IPS-11a (cell line): Measurements from ENCODE around the gene C19orf81.

Experiments
- H3K4me3 ChIP-seq: one replicate; pipeline ENCODE4 v1.5.1; 2013; ENCODE audit warnings: low read depth, low read length, control low read depth

Gene C19orf81

DNA sequence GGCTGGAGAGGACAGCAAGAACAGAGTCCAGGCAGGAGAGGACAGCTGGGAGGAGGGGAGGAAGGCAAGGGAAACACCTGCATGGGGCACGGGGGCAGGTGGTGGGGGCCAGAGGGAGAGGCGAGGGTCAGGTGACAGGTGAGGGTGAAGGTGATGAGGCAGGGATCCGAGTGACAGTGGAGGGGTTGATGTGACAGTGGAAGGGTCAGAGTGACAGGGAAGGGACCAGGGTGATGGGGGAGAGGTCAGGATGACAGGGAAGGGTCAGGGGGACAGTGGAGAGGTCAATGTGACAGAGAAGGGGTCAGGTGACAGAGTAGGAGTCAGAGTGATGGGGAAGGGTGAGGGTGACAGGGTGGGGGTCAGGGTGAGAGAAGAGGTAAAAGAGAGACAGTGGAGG lies 29.1 kb downstream of the C19orf81 start:
- no peak overlapping the region for H3K4me3 ChIP-seq

DNA sequence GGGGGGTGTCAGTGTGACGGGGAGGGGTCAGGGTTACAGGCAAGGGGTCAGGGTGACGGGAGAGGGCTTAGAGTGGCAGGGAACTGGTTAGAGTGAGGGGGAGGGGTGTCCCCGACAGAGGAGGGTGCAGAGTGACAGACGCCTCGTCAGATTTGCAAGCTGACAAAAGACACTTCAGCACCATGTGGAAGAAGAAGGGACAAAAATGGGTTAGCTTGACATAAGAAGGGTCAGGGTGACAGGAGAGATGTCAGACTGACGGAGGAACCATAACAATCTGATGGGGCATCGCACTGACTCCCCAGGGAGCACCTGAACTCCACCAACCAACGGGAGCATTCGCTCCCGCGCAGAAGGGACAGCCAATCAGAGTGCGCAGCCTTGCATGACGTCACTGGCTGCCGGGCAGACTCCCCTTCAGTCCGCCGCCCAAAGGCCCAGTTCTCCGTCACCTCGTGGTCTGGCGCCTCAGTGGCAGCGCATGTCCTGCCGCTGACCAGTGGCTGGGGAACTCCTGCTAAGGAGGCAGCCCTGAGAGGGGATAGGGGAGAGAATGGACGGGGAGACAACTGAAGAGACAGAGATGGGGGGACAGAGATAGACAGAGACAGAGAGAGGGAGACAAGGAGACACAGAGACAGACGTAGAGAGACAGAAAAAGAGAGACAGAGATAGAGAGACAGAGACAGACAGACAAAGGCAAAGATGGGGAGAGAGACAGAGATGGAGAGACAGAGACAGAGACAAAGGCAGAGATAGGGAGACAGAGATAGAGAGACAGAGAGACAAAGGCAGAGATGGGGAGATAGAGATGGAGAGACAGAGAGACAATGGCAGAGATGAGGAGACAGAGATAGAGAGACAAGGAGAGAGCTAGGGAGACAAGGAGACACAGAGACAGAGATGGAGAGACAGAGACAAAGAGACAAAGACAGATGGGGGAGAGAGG lies 30.2 kb downstream of the C19orf81 start:
- H3K4me3 ChIP-seq = no peak overlapping the region

DNA sequence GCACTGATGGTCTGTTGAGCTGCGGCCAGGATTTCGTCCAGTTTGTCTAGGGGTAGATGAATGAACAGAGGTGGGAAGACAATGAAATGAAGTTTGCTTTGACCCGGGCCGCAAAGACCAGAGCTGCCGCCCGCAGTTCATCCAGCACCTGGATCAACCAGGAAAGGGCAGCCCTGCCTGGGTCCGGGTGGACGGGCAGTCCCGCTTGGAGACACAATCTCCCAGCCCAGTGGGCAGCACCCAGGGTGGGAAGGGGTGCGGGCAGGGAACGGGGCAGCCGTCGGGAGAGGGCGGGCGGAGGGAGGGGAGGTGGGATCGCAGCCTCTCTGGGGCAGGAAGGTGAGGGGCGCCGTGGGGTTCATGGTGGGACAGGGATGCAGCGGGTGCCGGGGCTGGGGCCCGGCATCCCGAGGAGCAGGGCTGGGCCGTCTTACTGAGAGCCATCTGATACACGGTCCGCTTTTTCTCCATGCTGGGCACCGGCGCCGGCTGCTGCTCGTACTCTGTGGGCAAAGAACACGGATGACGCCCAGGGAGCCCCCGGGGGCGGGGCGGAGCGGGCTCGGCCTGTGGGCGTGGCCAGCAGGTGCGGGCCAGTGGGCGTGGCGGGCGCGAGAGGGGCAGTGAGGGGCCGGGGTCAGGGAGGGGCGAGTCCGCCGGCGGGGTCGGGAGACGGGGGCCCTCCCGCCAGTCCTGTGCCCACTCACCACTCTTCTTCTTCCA lies 37.2 kb downstream of the C19orf81 start:
- peak overlapping the region; percentile 2 for H3K4me3 ChIP-seq

DNA sequence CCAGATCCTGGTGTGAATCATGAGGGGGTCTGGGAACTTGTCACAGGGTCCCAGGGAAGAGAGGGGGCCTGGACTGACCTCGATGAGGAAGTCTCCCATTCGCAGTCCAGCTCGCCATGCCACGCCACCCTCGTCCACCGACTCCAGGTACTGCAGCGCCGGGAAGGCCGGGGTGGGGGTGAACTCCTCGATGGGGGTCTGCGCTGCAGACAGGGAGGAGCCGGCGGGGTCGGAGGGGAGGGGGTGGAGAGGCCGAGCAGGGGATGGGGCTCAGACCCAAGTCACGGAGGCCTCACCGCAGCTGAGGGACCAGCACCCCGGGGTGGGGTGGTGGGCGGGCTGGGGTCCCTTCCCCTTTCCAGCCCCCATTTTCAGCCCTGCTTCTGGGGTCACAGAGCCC lies 39.5 kb downstream of the C19orf81 start:
- no peak overlapping the region for H3K4me3 ChIP-seq

DNA sequence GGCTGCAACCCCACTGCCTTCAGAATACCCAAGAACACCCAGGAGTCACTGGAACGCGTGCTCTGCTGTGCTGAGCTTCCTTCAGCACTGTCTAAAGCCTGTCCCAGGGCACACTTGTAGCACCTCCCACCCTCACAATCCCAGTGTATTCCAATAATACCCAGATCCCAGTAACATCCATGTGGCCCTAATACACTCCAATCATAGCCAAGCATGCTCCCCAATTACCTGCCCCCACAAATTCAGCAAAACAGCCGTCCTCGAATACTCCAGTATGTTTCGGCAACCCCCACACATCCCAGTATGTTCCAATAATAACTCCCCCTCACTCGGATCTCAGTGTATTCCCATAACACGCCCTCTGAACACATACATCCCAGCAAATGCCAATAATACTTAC lies 41.2 kb downstream of the C19orf81 start:
- H3K4me3 ChIP-seq = no peak overlapping the region

DNA sequence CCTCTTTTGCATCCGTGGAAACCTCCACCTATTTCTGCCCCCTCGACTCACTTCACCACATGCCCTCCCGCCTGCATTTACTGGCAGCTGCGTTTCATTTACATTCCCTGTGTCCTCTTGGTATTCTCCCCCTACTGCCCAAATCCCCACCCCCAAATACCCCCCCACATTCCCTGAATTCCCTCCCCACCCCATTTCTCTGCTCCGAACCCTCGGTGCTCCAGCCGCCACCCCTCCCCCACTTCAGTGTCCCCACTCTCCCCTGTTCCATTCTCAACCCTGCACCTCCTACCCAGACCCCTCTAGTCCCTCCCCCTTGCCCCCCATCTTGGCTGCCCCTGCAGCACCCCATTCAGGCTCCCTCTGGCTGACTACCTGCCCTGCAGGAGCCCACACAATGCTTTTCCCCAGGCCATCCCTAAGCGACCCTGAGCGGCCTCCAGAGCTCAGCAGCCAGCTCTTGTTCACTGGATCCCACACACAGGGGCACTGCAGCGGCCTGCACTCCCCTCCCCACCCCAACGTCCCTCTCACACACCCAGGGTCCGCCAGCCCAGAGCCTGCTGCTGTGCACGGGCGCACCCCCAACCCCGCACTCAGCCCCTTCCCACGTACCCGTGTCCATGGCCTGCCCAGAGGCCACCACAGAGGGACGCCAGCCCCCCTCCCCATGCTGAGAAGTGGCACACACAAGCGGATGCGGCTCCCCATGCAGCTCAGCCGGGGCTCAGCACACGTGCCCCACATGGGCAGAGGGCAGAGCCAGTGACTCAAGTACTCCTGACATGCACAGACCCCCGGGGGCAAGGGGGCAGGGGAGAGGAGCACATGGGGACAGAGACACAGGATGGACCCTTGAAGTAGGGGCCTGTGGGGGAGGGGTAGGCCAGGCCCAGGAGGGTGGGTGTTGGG lies 44.1 kb downstream of the C19orf81 start:
- H3K4me3 ChIP-seq = peak overlapping the region; percentile 8

DNA sequence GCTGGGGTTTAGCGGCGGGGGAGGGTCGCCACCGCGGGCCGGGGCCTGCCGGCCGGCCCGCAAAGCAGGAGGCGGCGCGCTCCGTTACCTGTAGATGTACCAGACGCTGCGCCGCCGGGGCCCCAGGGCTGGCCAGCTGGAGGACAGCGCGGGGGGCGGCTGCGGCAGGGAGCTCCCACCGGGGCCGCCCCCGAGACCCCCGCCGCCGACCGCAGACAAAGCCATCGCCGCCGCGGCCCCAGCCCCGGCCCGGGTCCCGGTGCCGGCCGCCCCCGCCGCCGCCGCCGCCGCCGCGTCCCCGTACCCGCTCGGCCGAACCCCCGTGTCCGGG lies 45.5 kb downstream of the C19orf81 start:
- H3K4me3 ChIP-seq = no peak overlapping the region

DNA sequence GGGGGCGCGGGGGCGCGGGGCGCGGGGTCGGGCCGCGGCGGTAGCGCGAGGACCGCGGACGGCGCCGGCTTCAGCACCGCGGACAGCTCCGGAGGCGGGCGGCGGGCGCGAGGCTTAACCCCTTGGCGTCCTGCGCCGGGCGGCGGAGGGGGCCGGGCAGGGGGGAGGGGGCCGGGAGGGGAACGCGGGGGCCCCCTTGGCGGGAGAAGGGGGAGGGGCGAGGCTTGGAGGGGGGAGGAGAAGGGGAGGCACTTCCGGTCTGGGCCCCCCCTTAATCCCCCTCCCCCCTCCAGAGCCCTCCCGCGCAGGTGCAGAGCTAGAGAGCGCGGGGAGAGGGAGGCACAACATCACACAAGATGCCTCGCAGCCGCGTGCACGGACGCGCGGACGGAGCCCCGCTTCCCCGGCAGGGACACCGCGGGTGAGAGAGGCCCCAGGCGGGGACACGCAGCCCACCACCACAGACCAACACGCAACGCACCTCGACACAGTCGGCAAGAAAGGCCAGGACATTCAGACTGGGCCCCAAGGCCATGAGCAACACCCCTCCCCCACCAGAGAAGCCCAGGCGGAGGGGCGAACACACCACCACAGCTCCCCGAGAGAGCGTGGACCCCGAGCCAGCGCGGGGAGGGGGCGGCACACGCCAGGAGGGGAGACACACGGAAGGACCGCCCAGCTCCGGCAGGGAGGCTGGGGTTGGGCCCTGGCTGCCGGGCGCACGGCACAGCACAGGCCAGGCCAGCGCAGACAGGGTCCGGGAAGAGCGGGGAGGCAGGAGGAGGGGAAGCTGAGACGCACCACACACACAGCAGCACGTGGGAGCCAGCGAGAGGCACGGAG lies 46.2 kb downstream of the C19orf81 start:
- H3K4me3 ChIP-seq = peak overlapping the region; percentile 40

DNA sequence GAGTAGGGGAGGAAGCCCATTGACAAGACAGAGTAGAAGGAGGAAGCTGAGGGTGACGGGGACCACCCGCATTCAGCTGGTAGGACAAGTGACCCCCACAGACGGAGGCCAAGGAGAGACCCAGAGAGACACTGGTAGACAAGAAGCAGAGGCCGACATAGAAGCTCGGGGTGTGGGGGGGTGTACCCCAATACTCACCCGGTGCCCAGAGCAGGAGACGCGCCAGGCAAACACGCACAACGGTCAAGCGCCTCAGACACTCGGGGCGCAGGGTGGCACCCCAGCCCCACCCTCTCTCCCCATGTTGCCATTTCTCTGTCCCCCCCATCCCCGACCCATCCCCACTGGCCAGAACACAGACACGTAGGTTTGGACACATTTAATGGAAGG lies 46.8 kb downstream of the C19orf81 start:
- H3K4me3 ChIP-seq = peak overlapping the region; percentile 40

DNA sequence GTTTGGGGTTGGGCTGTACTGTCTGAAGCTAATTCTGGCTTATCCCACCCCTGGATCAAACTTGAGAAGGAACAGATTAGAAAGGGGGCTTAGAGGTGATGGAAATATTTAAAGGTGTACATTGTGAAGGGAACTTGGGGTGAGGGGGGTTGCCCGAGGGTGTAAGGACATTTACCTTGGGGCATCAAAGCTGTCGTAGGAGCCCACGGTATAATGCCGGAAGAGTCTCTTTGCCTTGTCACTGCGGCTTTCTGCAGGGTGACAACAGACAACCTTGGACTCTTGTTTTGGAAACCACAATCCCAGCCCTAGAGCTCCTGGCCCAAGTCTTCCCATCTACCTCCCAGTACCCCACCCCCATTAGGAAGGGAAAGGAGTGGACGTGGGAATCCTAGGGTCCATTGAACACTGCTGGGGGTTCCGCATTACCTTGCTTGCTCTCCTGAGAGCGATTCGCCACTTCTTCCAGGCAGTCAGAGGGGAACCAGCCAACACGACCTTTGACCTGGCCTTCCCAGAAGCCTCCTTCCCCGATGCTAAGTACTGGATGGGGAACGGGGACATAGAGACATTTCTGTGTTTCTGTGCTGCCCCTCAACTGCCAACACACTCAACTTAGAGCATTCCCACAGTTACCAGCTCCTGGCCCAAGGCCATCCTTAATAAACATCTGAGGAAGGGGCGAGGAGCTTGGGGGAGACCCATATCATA lies 48.3 kb downstream of the C19orf81 start:
- H3K4me3 ChIP-seq = no peak overlapping the region

DNA sequence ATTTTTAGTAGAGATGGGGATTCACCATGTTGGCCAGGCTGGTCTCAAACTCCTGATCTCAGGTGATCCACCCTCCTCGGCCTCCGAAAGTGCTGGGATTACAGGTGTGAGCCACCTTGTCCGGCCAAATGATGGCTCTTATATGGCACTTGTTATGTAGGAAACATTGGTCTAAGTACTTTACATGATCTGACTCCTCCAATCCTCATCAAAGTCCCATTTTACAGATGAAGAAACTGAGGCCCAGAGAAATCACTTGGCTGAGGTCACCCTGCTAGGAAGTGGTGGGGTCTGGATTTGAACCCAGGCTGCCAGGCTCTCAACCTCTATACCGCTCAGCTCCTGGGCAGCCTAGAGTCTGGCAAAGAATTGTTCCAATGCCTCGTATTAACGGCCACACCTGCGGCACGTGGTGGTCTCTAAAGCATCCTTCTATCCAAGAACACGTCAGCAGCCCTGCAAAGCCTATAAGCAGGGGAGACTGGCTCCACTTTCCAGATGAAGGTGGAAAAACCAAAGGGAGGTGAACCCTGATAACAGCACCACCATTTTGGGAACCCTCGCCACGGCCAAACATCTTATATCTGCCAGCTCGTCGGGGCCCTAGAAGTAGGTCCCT lies 52.2 kb downstream of the C19orf81 start:
- H3K4me3 ChIP-seq = no peak overlapping the region

DNA sequence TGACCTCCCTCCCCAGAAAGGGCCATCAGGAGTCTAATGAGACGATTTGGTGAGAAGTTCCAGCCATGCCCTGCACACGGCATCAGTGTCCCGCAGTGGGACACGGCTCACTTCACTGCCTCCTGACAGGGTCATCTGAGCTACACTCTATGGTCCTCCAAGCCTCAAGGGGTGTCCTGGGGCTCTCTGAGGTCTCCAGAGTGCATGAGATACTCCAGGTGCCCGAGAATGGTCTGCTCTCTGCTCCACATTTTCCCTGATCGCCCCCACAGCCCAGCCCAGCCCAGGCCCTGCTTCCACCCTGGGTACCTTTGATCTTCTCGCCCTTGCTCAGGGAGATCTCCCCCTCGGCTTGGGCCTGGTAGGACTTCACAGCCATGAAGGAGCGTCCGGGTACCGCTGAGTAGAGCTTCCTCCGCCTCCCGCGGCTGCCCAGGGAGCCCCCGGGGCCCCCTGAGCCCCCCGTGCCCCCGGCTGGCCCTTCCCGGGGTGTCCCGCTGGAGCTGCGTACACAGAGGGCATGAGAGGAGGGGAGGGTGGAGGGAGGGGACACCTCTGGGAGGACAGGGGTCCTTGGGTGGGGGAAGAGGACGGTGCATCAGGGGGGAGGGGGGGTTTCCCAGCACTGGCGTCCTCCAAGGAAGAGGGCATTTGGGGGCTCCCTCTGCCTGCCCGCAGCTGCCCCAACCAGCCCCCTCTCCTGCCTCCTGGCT lies 53.1 kb downstream of the C19orf81 start:
- H3K4me3 ChIP-seq = no peak overlapping the region

DNA sequence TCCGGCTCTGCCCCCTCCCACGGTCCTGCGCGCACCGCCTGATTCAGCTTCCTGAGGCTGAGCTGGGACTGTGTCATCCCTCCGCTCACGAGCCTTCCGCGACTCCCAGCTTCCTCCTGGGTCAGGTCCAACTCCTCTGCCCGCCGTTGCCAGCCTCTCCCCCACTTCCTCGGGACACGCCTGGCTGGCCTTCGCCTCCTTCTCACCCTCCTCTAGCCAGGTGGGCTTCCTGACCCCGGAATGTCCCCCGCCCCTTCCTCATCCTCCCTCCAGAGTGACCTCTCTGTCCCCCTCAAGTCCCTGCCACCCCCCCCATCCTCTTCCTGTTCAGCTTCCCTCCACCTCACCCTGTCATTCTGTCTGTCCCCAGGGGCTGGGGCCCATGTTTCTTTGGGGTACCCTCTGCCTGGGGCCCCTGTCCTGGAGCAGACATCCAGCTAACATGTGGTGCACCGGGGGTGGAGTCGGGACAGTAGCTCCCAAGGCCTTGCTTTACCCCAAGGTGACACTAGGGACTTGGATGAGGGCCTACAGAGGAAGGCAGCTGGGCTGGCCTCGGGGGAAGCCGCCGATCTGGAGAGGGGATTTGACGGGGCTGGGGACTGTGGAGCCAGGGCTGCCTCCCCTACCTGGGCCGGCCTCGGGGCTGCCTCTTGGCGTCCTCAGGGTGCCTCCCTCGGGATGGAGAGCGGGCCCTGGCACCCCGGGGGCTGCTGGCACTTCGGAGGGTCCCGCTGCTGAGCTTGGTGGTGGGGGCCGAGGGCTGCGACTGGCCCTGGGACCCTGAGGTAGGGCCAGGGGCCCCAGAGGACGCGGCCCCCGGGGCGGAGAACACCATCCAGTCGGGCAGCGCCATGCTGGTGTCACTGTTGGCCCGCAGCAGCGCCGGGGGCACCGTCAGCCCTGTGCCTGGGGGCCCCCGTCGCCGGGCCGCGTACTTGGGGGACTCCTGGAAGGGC lies 53.9 kb downstream of the C19orf81 start:
- H3K4me3 ChIP-seq = no peak overlapping the region

DNA sequence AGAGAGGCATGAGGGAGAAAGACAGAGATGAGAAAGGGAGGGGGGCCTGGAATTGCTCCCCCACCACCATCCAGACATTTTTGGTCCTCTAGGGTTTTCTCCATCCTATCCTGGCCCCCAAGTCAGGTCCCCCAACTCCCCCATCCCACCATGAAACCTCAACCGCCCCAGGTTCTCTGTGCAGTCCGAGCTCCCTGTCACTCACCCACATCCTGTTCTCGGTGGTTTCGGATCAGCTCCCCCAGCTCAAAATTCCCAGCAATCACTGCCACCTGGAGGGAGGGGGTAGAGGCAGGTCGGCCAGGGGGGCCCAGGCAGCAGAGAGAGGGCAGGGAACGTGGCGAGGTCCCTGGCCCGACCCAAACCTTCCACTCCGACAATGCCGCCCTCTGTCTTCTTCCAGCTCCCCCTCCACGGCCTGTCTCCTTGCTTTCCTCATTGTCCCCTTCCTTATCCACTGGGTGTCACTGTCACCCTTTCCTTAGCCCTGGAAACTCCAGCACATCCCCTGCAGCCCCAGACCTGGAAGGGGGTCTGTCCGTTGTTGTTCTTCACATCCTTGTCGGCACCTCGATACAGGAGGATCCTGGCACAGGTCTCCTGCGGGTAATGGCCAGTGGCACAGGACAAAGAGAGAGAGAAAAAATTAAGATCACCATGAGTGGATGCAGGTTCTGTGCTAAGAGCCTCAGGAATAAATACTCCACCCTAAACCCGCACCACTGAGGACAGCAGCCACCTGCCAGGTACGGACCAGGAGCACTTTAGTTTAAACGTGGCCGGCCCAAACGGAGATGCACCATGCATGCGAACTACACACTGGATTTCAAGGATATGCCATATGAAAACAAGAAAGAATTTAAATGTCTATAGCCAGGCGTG lies 54.9 kb downstream of the C19orf81 start:
- no peak overlapping the region for H3K4me3 ChIP-seq

DNA sequence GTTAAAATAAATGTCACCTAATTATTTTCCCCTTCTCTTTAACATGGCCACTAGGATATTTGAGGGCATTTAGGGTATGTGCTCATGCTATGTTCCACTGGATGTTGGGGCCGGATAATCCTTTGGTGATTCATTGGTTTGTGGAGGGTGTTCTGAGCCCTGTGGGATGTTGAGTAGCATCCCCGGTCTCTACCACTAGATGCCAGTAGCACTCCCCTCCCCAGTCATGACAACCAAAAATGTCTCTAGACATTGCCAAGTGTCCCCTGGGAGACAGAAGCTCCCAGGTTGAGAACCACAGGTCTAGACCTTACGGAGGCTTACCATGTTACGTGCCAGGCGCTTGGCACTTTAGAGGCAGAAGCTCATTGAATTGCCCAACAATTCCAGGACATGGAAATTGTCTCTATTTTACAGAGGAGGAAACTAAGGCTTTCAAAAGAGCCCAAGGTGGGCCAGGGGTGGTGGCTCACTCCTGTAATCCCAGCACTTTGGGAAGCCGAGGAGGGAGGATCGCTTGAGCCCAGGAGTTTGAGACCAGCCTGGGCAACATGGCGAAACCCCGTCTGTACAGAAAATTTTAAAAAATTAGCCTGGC lies 56.3 kb downstream of the C19orf81 start:
- H3K4me3 ChIP-seq = no peak overlapping the region

DNA sequence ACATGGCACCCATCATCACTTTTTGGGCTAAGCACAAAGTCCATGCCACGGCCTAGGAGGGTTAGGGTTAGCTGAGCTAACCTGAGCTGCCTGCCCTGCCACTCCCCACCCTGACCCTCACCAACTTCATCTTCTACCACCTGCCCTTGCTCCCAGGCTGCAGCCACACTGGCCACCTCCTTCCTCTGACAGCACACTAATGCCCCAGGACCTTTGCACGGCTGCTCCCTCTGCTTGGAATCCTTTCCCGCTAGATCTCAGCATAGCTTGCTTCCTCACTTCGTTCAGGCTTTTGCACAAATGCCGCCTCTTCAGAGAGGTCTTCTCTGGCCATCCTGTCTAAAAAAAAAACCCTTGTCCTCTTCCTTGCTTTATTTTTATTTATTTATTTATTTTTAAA lies 57.1 kb downstream of the C19orf81 start:
- H3K4me3 ChIP-seq = no peak overlapping the region
